OCI-LY3 (cell line): ENCODE results near the gene PCNX2.

Experiments
- H2AFZ ChIP-seq: fragments of 200-600, 300-600 bp; shearing (Covaris generic); 2 replicates; pipeline ENCODE4 v1.6.0; 2014; ENCODE audit warnings: antibody characterized with exemption, low read depth, low read length
- H3K27ac ChIP-seq: fragments of 200-600, 300-600 bp; sonication (generic); 2 replicates; pipeline ENCODE4 v1.5.1; 2014; ENCODE audit warnings: mild to moderate bottlenecking, low read length, moderate library complexity, mixed read lengths
- H3K27me3 ChIP-seq: fragments of 200-600, 300-600 bp; sonication (generic); 2 replicates; pipeline ENCODE4 v1.6.1; 2014; ENCODE audit warnings: low read depth, low read length, mixed read lengths
- H3K36me3 ChIP-seq: fragments of 200-600, 300-600 bp; sonication (generic); replicated peaks from 2 replicates; pipeline ENCODE3; 2014; ENCODE audit warnings: low read depth, low read length, mixed read lengths
- H3K4me1 ChIP-seq: fragments of 300-600, 200-600 bp; sonication (generic); 2 replicates; pipeline ENCODE4 v1.6.1; 2014; ENCODE audit warnings: low read length, mixed read lengths
- H3K4me2 ChIP-seq: fragments of 200-600, 300-600 bp; sonication (generic); 2 replicates; pipeline ENCODE4 v1.6.1; 2014; ENCODE audit warnings: low read length, mixed read lengths
- H3K4me3 ChIP-seq: fragments of 300-600, 200-600 bp; sonication (generic); 2 replicates; pipeline ENCODE4 v1.5.1; 2014; ENCODE audit warnings: antibody characterized with exemption, mild to moderate bottlenecking, low read length, moderate library complexity
- H3K79me2 ChIP-seq: fragments of 300-600, 200-600 bp; shearing (Covaris generic); 2 replicates; pipeline ENCODE4 v1.6.1; 2014; ENCODE audit warnings: mild to moderate bottlenecking, low read length, mixed read lengths
- H3K9ac ChIP-seq: fragments of 300-600, 200-600 bp; shearing (Covaris generic); 2 replicates; pipeline ENCODE4 v1.6.0; 2014; ENCODE audit warnings: mild to moderate bottlenecking, low read length, moderate library complexity
- H3K9me3 ChIP-seq: fragments of 200-600, 300-600 bp; shearing (Covaris generic); 2 replicates; pipeline ENCODE4 v1.6.1; 2014; ENCODE audit warnings: low read length, mixed read lengths; ENCODE audit not compliant: insufficient read depth
- H4K20me1 ChIP-seq: fragments of 200-600, 300-600 bp; sonication (generic); 2 replicates; pipeline ENCODE4 v1.6.1; 2016; ENCODE audit warnings: low read length, mixed read lengths; ENCODE audit not compliant: insufficient read depth
- CTCF ChIP-seq: fragments of 200-600, 300-600 bp; sonication (generic); IDR thresholded peaks from 2 replicates; pipeline ENCODE4 v1.5.1; 2014; ENCODE audit warnings: antibody characterized with exemption, low read length, low read depth
- EZH2phosphoT487 ChIP-seq: fragments of 200-600 bp; shearing (Covaris generic); IDR thresholded peaks from 2 replicates; pipeline ENCODE4 v1.6.1; 2018; ENCODE audit warnings: antibody characterized with exemption, mixed run types, low read depth

Gene PCNX2

GRCh38 chr1:233027046-233027445, 268.5 kb downstream of the PCNX2 start:
- H3K4me3 ChIP-seq, result no peak overlapping the region

DNA sequence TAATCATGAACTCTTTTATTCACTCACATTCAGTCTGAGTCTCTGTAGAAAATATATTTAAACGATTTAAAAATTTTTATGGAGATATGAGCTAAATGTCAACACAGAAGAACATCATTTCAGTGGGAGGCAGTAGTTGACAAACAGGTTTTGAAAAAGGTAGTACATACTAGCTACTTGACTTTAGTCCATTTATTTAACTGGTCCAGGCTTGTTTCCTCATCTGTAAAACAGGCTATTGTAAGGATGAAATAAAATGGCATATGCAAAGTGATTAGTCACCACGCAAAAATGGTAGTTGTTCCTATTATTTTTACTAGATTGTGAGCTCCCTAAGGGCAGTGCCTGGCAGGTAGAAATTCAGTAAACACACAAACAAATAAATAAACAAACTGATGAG, 270.0 kb downstream of the PCNX2 start:
- Histone ChIP-seq H3K27me3 (no peaks in the 10 kb centered on the region), H4K20me1 (no peaks in the 10 kb centered on the region), H3K36me3 (no peaks in the 10 kb centered on the region), H2AFZ (no peak overlapping the region), H3K9me3 (no peaks in the 10 kb centered on the region), H3K79me2 (no peaks in the 10 kb centered on the region), H3K4me1 (no peaks in the 10 kb centered on the region), H3K9ac (no peak overlapping the region), H3K27ac (no peak overlapping the region), H3K4me3 (no peak overlapping the region), H3K4me2 (no peak overlapping the region)
- TF ChIP-seq CTCF (no peak), EZH2phosphoT487 (no peak)

More at GRCh38 chr1:233027046-233027445, 268.5 kb downstream of the PCNX2 start:
- Histone ChIP-seq H3K36me3 (no peaks in the 10 kb centered on the region), H3K27ac (no peak overlapping the region), H3K9ac (no peak overlapping the region), H3K79me2 (no peaks in the 10 kb centered on the region), H4K20me1 (no peaks in the 10 kb centered on the region), H2AFZ (no peak overlapping the region), H3K9me3 (no peaks in the 10 kb centered on the region), H3K27me3 (no peaks in the 10 kb centered on the region), H3K4me1 (no peaks in the 10 kb centered on the region), H3K4me2 (no peak overlapping the region)
- no peak for TF ChIP-seq EZH2phosphoT487
- TF ChIP-seq CTCF, result no peak

DNA sequence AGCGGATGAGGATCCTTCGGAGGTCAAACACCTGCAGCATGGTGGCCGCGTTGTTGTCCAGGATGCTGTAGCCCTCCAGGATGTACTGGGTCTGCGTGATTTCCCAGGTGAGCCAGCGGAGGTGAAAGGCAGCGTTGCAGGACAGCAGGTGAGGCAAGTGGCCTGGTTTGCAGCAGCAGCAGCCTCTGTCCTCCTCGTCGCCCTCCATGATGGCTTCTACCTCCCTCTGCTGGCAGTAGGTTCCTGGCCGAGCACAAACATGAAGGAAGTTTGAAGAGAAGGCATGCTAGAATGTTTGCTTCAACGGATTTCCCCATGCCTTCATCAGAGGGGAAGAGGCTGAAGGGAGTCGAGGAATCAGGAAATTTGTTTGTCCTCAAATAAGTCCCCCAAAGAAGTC, 270.4 kb downstream of the PCNX2 start:
- Histone ChIP-seq H3K9ac (no peak overlapping the region), H3K27ac (no peak overlapping the region), H2AFZ (no peak overlapping the region), H4K20me1 (no peaks in the 10 kb centered on the region), H3K9me3 (no peaks in the 10 kb centered on the region), H3K4me3 (no peak overlapping the region), H3K36me3 (no peaks in the 10 kb centered on the region), H3K27me3 (no peaks in the 10 kb centered on the region), H3K79me2 (no peaks in the 10 kb centered on the region), H3K4me2 (no peak overlapping the region), H3K4me1 (no peaks in the 10 kb centered on the region)
- TF ChIP-seq CTCF, result peak; percentile 32
- TF ChIP-seq EZH2phosphoT487, result no peak

GRCh38 chr1:233024199-233024598, 271.3 kb downstream of the PCNX2 start:
- Histone ChIP-seq H4K20me1 (no peaks in the 10 kb centered on the region), H3K4me1 (no peaks in the 10 kb centered on the region), H3K4me3 (no peak overlapping the region), H3K36me3 (no peaks in the 10 kb centered on the region), H3K9me3 (no peaks in the 10 kb centered on the region), H3K27me3 (no peaks in the 10 kb centered on the region), H2AFZ (no peak overlapping the region), H3K79me2 (no peaks in the 10 kb centered on the region), H3K9ac (no peak overlapping the region), H3K4me2 (no peak overlapping the region), H3K27ac (no peak overlapping the region)
- TF ChIP-seq EZH2phosphoT487 (no peak), CTCF (no peak)
